ENCODE results near the gene RUNX1. TPM values are rescaled to one million over a fixed set of nuclear protein-coding genes. Genes with fewer than 3 reads are reported as not detected.

The RUNX1 gene
- total and polyA plus RNA-seq, 2 donors (not counting 3 experiments of a cell fraction or from before 2014, with no cell fraction given) = 4.6 to 17.9 TPM

DNA sequence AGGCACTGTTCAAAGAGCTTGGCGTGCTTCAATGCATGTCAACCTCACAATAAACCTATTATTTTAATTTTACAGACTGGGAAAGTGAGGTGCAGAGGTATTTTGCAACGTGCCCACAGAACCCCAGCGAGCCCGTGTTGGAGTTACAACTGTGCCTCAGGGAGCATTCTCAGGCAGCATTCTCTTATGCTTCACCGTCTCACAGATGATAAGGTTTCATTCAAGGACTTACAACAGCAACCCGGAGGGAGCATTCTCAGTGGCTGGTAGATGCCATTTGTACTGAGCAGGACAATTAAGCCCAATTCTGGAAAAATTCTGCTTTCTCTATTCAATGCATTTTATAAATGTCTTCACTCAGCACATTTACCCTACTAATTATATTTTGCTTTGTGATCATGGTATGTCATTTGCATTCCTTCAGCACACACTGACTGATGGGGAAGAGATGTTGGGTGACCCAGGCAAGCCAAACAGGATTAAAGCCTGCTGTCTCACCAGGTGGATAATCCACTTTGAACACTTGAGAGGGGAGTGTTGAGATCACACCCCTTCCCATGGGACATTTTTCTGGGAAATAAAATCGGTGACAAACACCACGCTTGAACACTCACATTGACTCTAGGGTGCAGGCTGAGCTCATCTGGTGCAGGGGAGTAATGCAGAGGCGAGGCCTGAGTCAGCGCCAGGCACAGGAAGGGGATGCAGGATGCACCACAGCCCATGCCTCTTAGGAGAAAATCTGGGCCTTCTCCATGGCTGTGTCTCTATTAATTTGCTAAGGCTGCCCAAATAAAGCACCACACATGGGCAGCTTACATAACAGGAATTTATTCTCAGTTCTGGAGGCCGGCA is 266.4 kb downstream of the RUNX1 start:
- POLR2A ChIA-PET = no interaction called here
- no peaks in the 10 kb centered on the region for H3K9me3 ChIP-seq (replicated peaks; ENCODE audit: control insufficient read depth, insufficient read depth, low read length)
- CTCF ChIA-PET = interaction anchor here (0.8 to 2.3 kb wide), 7 partner anchors 8 to 96 kb away, joined by 3 to 6 read pairs (median 3); no protein-coding TSS in a partner anchor
- H3K4me1 ChIP-seq (ENCODE audit: control insufficient read depth, extremely low read depth, insufficient read depth, low read length) = no peaks in the 10 kb centered on the region
- no peak for DNase-seq (ENCODE audit: low read depth, low spot score)
- H3K27ac ChIP-seq (ENCODE audit: insufficient read depth, low read depth, low read length) = no peak overlapping the region
- H2AFZ ChIP-seq (ENCODE audit: low read depth, low read length) = no peak overlapping the region
- no peak for FAIRE-seq
- BruUV-seq (replicated peaks) = no TSS peak
- H3K36me3 ChIP-seq (ENCODE audit: control insufficient read depth in 2 of 2, extremely low read depth in 1 of 2, insufficient read depth in 2 of 2, low read length in 2 of 2) = no peaks in the 10 kb centered on the region
- no peak overlapping the region for H3K4me3 ChIP-seq (replicated peaks in 1 of 3; ENCODE audit: insufficient read depth in 1 of 3, low read depth in 1 of 3, low read length in 3 of 3)
- no peaks in the 10 kb centered on the region for H3K9me1 ChIP-seq (replicated peaks; ENCODE audit: control insufficient read depth, extremely low read depth, insufficient read depth, low read length)
- peaks cover 0 to 5% of the 10 kb centered on the region in 2 experiments for H3K27me3 ChIP-seq (ENCODE audit: control insufficient read depth in 2 of 2, insufficient read depth in 2 of 2, low read length in 2 of 2)
- dilution Hi-C loops (cut with MboI; ENCODE audit: extremely low pct_ligation_motif_present, low sequenced_read_pairs) = no loop called here
- H3K9ac ChIP-seq (replicated peaks; ENCODE audit: extremely low read depth, insufficient read depth, low read length) = no peak overlapping the region
- no peaks in the 10 kb centered on the region for H3K79me2 ChIP-seq (ENCODE audit: control insufficient read depth, insufficient read depth, low read length)
- no peak overlapping the region for H3K4me2 ChIP-seq (ENCODE audit: insufficient read depth, low read length)
- intact Hi-C loops (cut with micrococcal nuclease) = no loop called here
- no peaks in the 10 kb centered on the region for H4K20me1 ChIP-seq (replicated peaks; ENCODE audit: control insufficient read depth, extremely low read depth, insufficient read depth, low read length)
- no peak for TF ChIP-seq POLR2A (IDR thresholded peaks at IDR 0.05; ENCODE audit: low read depth, low read length)
- no peak for TF ChIP-seq FOS (IDR thresholded peaks at IDR 0.05; ENCODE audit: borderline replicate concordance, insufficient read depth, low read length)
- no peak for TF ChIP-seq JUN (IDR thresholded peaks at IDR 0.05; ENCODE audit: borderline replicate concordance, insufficient read depth, insufficient read length, low read depth)
- TF ChIP-seq, protein P1, sequence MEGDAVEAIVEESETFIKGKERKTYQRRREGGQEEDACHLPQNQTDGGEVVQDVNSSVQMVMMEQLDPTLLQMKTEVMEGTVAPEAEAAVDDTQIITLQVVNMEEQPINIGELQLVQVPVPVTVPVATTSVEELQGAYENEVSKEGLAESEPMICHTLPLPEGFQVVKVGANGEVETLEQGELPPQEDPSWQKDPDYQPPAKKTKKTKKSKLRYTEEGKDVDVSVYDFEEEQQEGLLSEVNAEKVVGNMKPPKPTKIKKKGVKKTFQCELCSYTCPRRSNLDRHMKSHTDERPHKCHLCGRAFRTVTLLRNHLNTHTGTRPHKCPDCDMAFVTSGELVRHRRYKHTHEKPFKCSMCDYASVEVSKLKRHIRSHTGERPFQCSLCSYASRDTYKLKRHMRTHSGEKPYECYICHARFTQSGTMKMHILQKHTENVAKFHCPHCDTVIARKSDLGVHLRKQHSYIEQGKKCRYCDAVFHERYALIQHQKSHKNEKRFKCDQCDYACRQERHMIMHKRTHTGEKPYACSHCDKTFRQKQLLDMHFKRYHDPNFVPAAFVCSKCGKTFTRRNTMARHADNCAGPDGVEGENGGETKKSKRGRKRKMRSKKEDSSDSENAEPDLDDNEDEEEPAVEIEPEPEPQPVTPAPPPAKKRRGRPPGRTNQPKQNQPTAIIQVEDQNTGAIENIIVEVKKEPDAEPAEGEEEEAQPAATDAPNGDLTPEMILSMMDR (IDR thresholded peaks at IDR 0.05; ENCODE audit: extremely low read depth in 1 of 2, insufficient read depth in 1 of 2, low read depth in 1 of 2, low read length in 2 of 2) = no peak
- TF ChIP-seq MYC (IDR thresholded peaks at IDR 0.05; ENCODE audit: low read depth, low read length) = no peak
- TF ChIP-seq GATA2 (IDR thresholded peaks at IDR 0.05; ENCODE audit: insufficient read depth, insufficient read length, low read depth, low read length) = no peak
- no peak for TF ChIP-seq POLR2AphosphoS5 (IDR thresholded peaks at IDR 0.05; ENCODE audit: insufficient read depth, low read depth, low read length)
- TF ChIP-seq, protein P2, sequence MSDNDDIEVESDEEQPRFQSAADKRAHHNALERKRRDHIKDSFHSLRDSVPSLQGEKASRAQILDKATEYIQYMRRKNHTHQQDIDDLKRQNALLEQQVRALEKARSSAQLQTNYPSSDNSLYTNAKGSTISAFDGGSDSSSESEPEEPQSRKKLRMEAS (IDR thresholded peaks at IDR 0.05; ENCODE audit: insufficient read depth, insufficient read length) = no peak
- TF ChIP-seq EZH2 (IDR thresholded peaks at IDR 0.05; ENCODE audit: borderline replicate concordance, low read depth, low read length, severe bottlenecking) = no peak

Measured in endothelial cell of umbilical vein (primary cell).